DMS79 (cell line): Measurements from ENCODE around the gene ZSWIM6.

Experiments
- DNase-seq: peaks from one replicate; lab custom pipeline; 2025; lab: John Stamatoyannopoulos, UW

ZSWIM6 gene

GRCh38 chr5:61331407-61332357 is at the start of gene ZSWIM6:
TSS of gene ZSWIM6 (plus strand) at chr5:61332258. CDS start at chr5:61332273, 15 bp downstream.
- peak; percentile 92 for DNase-seq

- DNase-seq: no peak
Observed at GRCh38 chr5:61283471-61283870, 48.6 kb upstream of the ZSWIM6 start.

- no peak for DNase-seq
Observed at GRCh38 chr5:61285531-61285930, 46.5 kb upstream of the ZSWIM6 start.

GRCh38 chr5:61286446-61287132 is 45.5 kb upstream of the ZSWIM6 start:
- DNase-seq: no peak

- no peak for DNase-seq
Observed at GRCh38 chr5:61287474-61287873, 44.6 kb upstream of the ZSWIM6 start.

- DNase-seq: no peak
Observed at GRCh38 chr5:61289241-61289640, 42.8 kb upstream of the ZSWIM6 start.

GRCh38 chr5:61289669-61290306 is 42.3 kb upstream of the ZSWIM6 start:
- no peak for DNase-seq

- no peak for DNase-seq
Observed at GRCh38 chr5:61290791-61291210, 41.3 kb upstream of the ZSWIM6 start.

GRCh38 chr5:61292062-61292657 is 39.9 kb upstream of the ZSWIM6 start:
- DNase-seq: no peak

GRCh38 chr5:61293071-61293470 is 39.0 kb upstream of the ZSWIM6 start:
- DNase-seq: no peak

GRCh38 chr5:61293873-61294272 is 38.2 kb upstream of the ZSWIM6 start:
- DNase-seq: no peak

GRCh38 chr5:61295365-61295764 is 36.7 kb upstream of the ZSWIM6 start:
- DNase-seq: no peak

GRCh38 chr5:61298066-61298465 is 34.0 kb upstream of the ZSWIM6 start:
- no peak for DNase-seq

GRCh38 chr5:61298580-61298979 is 33.5 kb upstream of the ZSWIM6 start:
- DNase-seq: no peak

- no peak for DNase-seq
Observed at GRCh38 chr5:61299261-61299681, 32.8 kb upstream of the ZSWIM6 start.

GRCh38 chr5:61301341-61302199 is 30.5 kb upstream of the ZSWIM6 start:
- no peak for DNase-seq

- DNase-seq: no peak
Observed at GRCh38 chr5:61302200-61302563, 29.9 kb upstream of the ZSWIM6 start.

- DNase-seq: no peak
Observed at GRCh38 chr5:61303346-61303745, 28.7 kb upstream of the ZSWIM6 start.

GRCh38 chr5:61304590-61305381 is 27.3 kb upstream of the ZSWIM6 start:
- no peak for DNase-seq

- no peak for DNase-seq
Observed at GRCh38 chr5:61306531-61307131, 25.4 kb upstream of the ZSWIM6 start.
